NCI-H82 (cell line): Measurements from ENCODE around the gene RADIL.

Source experiments
- DNase-seq: peaks from one replicate; lab custom pipeline; 2025; lab: John Stamatoyannopoulos, UW

The RADIL gene

DNA sequence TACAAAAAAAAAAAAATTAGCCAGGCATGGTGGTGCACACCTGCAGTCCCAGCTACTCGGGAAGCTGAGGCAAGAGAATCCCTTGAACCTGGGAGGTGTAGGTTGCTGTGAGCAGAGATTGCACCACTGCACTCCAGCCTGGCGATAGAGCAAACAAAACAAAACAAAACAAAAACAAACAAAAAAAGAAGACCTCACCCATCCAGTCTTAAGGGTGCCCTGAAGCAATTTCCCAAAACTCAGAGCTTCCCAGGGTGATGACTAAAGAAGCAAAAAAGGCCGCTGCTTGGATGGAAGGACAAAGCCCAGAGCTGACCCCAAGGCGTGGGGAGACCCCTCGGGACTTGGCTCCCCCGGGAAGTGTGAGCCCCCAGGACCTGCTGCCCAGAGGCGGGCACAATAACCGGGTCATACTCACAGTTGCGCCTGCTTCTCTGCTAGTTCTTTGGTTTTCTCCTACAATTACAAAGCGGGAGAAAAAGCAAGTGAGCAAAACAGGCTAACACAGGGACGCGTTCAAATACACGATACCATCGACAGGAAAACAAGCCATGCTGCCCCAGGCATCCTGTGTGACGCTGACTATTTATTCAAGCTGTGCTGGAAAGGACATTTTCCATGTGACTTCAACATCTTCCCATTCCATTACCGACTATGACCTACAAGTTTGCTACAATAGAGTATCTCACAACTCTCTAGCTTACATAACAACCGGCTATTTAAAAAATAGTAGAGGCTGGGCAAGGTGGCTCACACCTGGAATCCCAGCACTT, 51.6 kb downstream of the RADIL start:
- DNase-seq, result no peak

DNA sequence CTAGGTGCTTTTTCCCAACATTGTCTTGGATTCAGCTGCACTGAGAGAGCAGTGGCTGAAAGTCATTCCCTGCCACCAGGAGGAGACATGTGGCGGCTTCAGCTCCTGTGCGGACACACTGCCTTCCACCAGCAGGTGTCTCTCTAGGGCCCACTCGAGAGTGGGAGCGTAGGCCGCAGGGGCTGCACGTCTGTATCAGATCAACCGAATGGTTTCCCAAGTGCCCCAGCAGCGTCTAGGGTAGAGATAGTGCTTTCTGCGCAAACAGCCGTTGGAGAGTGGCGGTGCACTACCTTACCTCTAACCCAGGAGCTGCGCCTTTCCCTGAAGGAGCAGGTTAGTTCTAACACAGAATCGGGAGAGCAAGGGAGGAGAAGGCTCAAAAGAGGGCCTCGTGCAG, 53.3 kb downstream of the RADIL start:
- peak; percentile 90 for DNase-seq

DNA sequence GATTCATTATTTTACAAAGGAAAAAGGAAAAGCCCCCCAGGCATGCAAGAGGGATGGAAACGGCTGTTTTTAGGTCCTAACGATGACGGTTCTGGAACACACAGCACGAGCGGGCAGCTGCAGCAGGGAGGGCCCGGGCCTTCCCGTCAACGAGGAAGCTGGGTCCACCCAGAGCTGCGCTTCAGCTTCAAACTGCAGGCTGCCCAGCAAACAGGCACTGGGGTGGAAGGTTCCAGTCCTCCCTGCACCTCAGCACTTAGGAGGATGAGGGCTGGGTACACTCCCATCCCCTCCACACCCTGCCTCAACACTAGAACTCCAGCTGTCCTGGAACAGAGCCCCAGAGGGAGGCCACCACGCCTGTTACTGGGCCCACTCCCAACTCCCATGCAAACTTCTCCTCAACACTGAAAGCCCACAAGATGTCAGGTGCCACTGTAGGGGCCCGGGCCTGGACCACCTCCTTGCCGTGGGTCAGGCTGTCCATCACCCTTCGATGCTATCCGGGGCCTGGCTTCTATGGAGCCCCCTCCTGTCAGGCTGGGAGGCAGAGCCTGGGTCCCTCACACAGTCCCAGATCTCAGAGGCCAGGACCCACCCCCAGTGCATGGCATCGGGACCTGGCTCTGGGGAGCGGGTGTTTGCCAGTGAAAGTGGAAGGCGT, 54.7 kb downstream of the RADIL start:
- DNase-seq, result no peak

DNA sequence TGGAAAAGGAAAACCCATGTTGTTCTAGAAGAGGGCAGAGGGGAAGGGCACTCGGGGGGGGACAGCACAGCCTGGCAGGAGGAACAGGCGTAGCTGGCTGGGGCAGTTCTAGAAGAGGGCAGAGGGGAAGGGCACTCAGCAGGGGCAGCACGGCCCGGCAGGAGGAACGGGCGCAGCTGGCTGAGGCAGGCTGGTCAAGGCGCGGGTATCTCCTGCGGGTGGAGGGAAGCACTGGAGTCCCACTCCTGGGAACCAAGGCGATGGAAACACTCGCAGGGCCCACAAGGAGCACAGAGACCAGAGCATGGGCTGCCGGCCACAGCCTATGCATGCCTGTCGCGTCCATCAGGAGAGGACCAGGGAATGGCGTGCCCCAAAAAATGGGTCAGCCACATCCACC, 58.4 kb downstream of the RADIL start:
- no peak for DNase-seq

DNA sequence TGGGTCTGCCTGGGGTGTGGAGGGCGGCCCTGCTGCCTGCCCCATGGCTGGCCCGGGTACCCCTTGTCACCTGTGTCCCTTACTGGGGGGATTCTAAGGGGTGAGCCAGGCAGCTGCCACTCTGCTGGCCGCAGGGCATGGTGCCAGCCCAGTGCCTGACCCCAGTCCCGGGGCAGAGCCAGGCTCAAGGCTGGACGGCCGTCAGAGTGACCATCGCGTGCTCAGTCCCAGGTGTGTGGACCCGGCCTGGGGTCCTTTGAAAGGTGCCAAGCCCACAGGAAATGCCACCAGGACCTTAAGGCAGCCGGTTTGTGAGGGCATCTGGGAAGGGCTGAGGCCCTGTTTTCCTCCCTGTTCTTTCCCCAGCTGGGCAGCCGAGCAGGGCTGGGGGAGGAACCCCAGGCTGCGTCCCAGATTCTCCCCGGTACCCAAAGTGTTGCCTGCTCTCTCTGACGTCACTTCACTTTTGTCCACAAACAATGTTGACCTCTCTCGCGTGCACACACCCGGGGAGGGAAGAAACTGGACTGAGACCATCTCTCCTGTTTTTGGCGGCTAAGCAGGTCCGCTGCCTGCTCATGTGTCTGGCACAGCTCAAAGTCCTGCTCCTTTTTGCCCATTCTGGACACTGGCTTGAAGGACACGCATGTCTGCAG, 59.3 kb downstream of the RADIL start:
- no peak for DNase-seq

DNA sequence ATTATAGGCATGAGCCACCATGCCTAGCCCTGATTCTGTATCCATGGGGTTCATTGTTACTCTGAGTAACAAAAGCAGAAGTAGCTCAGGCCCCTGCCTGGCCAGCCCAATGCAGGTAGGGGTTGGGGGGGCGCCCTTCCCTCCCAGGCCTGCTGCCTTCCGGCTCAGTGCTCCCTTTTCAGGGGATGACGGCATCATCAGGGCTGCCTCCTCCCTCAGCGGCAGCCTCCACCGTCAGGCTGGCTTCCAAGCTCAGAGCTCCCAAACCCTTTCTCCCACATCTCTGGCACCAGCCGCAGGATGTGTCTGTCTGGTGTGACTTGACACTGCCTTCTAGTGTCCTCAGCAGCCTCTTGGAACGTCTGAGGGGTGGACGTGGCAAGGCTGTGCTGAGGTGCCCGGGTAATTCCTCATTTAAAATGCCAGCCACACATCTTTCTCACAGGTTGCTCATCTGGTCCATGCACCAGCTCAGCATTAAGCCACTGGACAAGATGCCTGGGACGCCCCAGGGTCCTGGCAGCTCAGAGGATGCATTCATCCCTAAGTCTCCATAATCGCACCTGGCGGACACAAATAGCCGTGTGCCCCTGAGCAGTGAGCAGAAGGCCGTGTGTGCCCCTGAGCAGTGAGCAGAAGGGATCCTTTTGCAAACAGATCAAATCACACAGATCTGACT, 59.9 kb downstream of the RADIL start:
- no peak for DNase-seq

DNA sequence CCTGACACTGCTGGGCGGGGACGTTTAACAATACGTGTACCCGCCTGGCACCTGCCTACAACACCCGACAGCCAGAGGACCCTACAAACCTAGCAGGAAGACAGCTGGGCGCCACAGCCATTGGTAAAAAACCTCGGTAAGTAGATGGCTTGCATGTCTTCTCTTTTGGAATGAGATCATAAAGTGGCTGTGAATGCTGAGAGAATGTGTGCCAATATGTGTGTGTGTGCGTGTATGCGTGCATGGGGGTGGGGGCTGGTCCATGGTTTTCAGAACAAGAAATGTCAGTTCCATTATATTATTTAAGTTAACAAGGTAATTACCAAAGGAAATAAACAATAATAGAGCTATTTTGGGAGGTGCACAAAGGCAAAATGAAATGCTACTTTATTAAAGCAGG, 60.8 kb downstream of the RADIL start:
- DNase-seq, result no peak

DNA sequence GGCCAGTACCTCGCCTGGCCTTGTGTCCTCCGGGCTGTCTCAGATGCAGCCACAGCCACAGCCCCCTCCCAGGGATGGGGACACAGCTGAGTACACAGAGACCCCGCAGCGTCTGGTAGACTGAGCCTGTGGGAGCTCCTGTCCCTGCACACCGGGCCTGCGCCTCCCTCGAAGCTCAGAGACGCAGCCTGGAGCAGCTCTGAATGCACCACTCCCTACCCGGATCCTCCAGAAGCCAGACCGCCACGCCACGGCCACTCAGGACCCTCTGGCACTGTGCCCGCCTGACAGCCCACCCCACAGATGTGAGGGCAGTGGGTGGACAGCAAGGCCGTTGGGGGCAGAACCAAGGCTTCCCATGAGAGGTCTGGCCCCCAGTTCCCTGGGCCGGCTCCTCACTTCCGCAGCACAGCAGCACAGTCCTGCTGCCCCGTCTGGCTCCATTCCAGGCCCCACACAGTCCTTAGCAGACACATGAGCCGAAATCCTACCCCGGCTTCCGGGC, 62.5 kb downstream of the RADIL start:
- no peak for DNase-seq

DNA sequence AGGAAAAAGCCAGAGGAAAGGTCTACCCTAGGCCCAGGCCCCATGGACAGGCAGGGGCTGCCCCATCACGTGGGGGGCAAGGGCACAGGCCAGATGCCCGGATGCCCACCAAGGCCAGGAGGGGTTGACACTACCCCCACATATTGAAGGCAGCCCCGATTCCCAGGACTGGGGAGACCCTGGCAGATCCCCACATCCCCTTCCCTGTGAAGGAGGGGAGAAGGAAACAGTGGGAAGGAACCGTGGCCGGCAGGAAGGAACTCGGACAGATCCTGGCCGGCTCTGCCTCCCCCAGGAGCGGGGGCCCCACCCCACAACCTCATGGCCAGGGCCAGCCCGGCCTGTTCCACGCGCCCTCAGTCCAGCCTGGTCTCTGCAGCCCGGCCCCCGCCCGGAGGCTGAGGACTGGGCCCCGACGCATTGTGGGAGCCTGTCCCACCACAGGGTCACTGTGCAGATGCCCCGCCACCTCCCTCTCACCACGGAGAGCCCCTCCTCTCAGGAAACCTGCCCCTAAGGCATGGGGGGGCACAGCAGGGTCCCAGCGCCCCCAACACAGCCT, 63.0 kb downstream of the RADIL start:
- no peak for DNase-seq

DNA sequence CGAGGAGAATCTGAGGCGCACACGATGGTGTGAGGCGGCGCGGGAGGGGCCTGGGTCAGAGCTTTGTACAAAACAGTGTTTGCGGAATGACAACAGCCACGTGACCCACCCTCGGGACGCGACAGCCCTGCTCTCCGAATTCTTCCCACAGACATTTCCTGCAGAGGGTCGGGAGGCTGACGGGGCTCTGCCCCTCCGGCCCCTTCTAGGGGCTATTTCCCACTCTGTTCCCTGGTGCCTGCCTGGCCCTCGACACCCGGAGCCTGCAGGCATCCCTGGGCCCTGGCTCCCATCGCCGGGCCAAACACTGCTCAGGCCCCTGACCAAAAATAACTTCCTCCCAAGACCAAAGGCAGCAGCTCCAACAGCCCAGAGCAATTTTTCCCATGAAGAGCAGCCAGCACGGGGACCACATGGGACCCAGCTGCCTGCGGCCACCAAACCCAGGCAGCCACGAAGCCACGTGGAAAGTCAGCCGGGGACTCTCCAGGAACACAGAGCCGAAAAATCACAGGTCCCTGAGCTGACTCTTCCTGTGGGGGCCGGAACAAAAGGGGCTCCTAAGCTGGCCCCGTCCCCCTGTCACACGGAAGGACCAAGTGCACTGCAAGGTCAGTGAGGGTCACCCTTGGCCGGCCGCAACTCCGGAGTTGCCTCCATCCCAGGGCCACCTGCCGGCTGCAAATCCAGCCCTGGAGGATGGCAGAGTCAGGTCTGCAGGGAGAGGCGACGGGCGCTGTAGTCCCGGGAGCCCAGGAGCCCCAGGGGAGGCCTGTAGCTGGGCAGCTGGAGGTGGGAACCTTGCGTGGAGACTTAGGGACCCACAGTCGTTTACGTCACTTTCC, 63.7 kb downstream of the RADIL start:
- DNase-seq, result no peak

DNA sequence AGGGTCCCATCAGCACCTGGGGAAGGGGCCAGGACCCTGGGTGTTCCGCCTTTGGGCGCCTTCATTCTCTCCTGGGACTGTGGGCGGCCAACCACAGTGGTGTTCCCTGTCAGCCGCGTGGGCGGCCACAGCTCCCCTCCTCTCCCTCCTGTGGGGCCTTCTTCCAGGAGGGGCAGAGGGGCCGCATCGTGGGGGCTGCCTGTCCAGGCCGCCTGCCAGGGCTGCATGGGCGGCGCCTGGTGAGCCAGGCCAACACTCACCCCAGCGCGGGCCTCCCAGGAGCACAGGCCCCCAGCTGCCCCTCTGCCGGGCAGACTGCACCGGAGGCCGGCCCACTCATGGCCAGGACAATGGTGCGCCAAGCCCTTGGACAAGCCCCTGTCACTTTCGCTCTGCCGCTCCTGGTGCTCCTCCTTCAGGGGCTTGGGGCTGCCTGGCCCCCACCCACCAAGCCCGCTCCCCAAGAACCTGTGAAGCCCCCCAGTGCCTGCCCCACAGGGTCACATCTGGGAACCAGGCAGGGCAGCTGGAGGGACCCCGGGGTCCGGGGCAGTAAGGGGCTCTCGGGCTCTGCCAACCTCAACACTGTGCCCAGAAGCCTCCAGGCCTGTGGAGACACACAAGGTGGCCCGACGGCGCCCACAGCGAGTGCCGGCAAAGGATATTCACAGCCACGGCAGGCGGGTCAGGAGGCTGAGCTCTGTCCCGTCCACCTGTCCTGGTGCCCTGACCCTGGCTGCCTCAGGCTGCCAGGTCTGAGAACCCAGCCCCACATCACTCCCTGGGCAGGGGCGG, 65.3 kb downstream of the RADIL start:
- no peak for DNase-seq

DNA sequence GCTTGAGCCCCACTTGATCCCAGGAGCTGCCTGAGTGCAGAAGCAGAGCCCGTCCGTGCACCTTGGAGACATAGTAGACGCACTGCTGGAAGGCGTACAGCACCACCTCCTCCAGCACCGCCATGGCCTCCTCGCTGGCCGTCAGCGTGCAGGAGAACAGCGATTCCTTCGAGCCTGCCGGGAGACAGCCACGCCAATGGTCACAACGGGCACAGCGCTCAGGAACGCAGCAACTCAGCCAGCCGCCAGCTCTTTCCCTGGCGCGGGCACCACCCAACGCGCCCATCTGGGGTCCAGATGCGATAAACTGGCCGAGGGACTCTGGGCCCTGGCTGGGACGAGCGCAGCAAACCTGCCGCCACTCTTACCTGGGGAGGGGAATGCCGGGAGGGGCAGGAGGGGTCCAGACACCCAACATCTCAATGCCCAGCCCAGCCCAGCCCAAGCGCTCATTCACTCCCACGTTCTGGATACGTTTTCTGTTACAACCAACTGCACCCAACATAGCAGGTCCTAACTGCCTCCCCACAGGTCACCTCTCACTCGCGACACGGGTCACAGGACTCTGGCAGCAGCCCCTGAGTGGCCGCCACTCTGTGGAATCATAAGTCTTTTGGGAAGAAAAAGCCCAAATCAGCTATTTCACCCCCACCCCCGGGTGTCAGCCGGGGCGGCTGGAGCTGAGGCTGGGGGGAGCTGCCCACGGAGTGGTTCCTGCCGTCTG, 66.2 kb downstream of the RADIL start:
- DNase-seq, result no peak

DNA sequence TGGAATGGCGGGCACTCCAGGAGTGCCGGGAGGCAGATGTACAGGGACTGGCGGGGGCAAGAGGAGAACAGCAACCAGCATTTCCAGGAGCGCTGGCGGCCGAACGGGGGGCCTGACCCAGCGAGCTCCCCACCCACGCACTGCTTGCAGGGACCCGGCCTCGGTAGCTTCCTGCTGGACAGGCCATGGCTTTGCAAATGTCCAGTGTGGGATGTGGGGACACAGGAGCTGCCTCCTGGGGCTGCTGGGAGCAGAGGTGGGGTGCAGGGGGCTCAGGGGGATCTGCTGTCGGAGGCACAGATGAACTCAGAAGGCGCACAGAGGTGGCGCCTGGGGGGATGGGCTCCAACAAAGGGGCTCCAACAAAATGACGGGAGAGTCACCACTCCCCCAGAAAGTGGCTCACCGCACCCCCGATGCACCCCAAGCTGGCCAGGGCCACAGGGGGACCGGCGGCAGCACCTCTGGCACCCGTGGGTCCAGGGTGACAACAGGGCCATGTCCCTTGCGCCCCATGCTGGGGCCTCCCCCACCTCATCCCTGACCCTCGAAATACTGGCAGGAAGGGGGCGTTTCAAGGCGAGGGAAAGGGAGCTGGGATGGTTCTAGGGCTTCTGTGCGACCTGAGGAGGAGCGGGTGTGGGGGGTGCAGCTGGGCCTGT, 67.0 kb downstream of the RADIL start:
- no peak for DNase-seq

DNA sequence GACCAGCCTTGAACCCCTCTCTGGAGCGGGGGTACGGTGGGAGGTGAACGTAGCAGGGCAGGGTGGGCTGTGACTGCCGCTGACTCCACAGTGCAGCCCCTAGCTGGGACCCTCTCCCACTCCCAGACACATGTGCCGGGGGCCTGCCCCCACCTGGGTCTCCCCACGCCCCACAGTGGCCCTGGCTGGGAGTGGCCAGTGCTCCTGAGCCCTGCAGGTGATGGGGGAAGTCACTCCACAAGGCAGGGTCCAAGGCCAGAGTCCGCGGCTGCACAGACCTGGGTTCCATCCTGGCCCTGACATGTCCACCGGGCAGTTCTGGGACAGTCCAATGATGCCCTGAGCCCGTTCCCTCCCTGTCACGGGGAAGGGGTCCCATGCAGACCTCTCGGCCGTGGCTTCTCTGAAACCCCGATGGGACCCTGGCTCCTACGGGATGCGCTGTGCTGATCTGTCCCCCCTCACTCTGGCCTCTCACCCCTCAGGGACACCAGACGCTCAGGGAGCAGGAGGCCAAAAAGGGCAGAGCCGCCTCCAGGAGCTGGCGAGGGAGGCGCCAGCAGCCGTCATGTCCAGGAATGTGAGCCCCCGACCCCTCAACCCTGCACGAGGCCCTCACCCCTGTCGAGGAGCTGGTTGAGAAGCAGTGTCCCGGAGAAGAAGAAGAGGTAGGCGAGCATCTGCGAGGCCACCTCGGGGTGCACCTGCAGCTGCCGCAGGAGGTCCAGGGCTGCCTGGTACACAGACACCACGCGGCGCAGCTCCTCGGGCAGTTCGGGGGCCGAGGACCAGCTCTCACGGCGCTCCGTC, 67.7 kb downstream of the RADIL start:
- DNase-seq, result no peak

DNA sequence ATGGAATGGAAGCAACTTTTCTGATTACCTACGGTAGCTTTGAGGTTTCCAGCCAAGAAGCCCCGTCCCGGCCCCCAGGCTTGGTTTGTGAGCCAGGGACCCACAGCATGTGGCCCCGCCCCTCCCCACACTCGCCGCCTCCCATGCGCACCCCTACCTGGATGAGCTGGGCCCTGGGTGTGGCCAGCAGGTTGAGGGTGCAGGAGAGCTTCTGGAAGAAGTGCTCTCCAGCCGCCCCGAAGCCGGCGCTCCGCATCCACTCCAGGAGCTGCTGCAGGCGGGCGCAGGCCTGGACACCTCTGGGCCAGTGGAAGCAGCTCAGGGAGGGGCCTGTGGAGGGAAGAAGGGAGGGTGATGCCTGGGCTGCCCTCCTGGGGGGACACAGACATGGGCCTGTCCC, 68.4 kb downstream of the RADIL start:
- DNase-seq, result no peak

DNA sequence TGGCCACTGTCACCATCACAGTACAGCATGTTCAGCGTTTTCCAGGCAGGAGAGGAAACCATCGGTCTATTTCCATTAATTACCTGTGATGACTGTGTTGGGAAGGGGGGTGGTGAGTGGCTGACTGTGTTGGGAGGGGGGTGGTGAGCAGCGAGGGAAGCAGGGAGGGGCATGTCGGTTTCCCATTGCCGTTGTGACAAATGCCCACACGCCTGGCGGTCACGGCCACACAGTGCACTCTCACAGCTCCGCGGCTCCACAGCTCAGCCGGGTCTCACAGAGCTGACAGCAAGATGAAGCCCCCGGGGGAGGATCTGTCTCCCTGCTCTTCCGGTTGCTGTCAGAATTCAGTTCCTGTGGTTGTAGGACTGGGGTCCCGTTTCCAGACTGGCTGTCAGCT, 69.1 kb downstream of the RADIL start:
- no peak for DNase-seq

DNA sequence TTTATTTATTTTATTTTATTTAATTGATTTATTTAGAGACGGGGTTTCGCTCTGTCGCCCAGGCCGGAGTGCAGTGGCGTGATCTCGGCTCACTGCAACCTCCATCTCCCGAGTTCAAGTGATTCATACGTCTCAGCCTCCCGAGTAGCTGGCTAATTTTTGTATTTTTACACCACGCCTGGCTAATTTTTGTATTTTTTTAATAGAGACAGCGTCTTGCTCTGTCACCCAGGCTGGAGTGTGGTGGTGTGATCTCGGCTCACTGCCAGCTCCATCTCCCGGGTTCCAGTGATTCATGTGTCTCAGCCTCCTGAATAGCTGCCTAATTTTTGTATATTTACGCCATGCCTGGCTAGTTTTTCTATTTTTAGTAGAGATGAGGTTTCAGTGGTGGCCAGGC, 73.8 kb downstream of the RADIL start:
- no peak for DNase-seq

DNA sequence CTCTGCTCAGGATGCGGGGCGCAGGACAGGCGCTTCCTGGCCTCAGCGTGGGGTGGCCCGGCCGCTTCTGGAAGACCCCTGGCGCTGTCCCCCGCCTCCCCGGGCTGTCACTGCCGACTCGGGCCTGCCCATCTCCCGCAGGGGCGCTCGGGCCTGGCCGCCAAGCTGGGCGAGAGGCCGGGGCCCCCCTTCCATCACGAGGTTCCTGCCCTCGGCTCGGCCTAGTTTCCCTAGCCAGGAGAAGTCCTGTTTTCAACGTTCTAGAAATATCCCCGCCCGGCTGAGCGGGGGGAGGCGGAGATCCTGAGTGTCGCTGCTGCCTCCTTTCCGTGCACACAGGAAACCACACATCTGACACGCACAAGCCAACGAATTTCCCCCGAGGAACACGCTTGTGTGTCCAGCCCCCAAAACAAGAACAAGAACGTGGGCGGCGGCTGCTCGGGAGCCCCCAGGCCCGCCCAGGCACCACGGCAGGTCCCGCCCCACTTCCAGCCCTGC, 74.4 kb downstream of the RADIL start:
- DNase-seq, result no peak
